ENCODE measurements around the gene P2RY2.

GRCh38 chr11:73210916-73211667, 7.0 kb upstream of the P2RY2 start:
- no peak for TF ChIP-seq POLR2AphosphoS5 (IDR thresholded peaks at IDR 0.05)
- no peak for TF ChIP-seq POLR2A (IDR thresholded peaks at IDR 0.05)
